ENCODE results near the gene FHL5. TPM values are rescaled to one million over a fixed set of nuclear protein-coding genes. Genes with fewer than 3 reads are reported as not detected.
"Not testable (repeated sequence)": the region's sequence is repeated elsewhere in the genome, so short reads cannot be mapped to it uniquely, and the experiment has no call there.

The FHL5 gene
- polyA plus RNA-seq, 1 donor, result 0.67 TPM

- Histone ChIP-seq H3K4me1 (ENCODE audit: control insufficient read depth, insufficient read depth, low read length) (no peaks in the 10 kb centered on the region), H3K9me3 (ENCODE audit: control insufficient read depth, low read depth, low read length) (no peaks in the 10 kb centered on the region), H3K36me3 (ENCODE audit: control insufficient read depth, insufficient read depth, low read length) (peaks cover 41% of the 10 kb centered on the region), H3K4me3 (ENCODE audit: low read length) (no peak overlapping the region), H3K27me3 (ENCODE audit: control insufficient read depth, insufficient read depth, low read length) (no peaks in the 10 kb centered on the region), H3K27ac (ENCODE audit: low read length) (no peak overlapping the region)
- no CpG with 5 or more reads among the region's 3 CpGs for WGBS (ENCODE audit: insufficient coverage, low lambda C conversion rate)
- DNase-seq, result no peak
These were observed 17.0 kb upstream of the FHL5 start for GRCh38 chr6:96545882-96546281.

- 100% methylated on average over 1 of the region's 4 CpGs for WGBS (ENCODE audit: insufficient coverage, low lambda C conversion rate)
- DNase-seq, result no peak
- Histone ChIP-seq H3K27me3 (ENCODE audit: control insufficient read depth, insufficient read depth, low read length) (no peaks in the 10 kb centered on the region), H3K36me3 (ENCODE audit: control insufficient read depth, insufficient read depth, low read length) (peaks cover 52% of the 10 kb centered on the region), H3K27ac (ENCODE audit: low read length) (no peak overlapping the region), H3K4me1 (ENCODE audit: control insufficient read depth, insufficient read depth, low read length) (no peaks in the 10 kb centered on the region), H3K4me3 (ENCODE audit: low read length) (no peak overlapping the region), H3K9me3 (ENCODE audit: control insufficient read depth, low read depth, low read length) (no peaks in the 10 kb centered on the region)
These were observed 15.3 kb upstream of the FHL5 start for GRCh38 chr6:96547654-96548053.

- Histone ChIP-seq H3K4me3 (ENCODE audit: low read length) (no peak overlapping the region), H3K4me1 (ENCODE audit: control insufficient read depth, insufficient read depth, low read length) (no peaks in the 10 kb centered on the region), H3K36me3 (ENCODE audit: control insufficient read depth, insufficient read depth, low read length) (peaks cover 40% of the 10 kb centered on the region), H3K27me3 (ENCODE audit: control insufficient read depth, insufficient read depth, low read length) (no peaks in the 10 kb centered on the region), H3K27ac (ENCODE audit: low read length) (no peak overlapping the region), H3K9me3 (ENCODE audit: control insufficient read depth, low read depth, low read length) (no peaks in the 10 kb centered on the region)
- DNase-seq, result no peak
- WGBS (ENCODE audit: insufficient coverage, low lambda C conversion rate), result 100% methylated on average over 3 of the region's 4 CpGs
These were observed 8.4 kb upstream of the FHL5 start for GRCh38 chr6:96554558-96554957.

GRCh38 chr6:96559740-96560139, 3.2 kb upstream of the FHL5 start:
- H3K4me3 ChIP-seq (ENCODE audit: low read length); H3K27ac ChIP-seq (ENCODE audit: low read length): not testable (repeated sequence)
- WGBS (ENCODE audit: insufficient coverage, low lambda C conversion rate), result no CpG with 5 or more reads among the region's 2 CpGs

GRCh38 chr6:96563853-96564252, 925 bp downstream of the FHL5 start:
- no peaks in the 10 kb centered on the region for H3K9me3 ChIP-seq (ENCODE audit: control insufficient read depth, low read depth, low read length)
- no peak overlapping the region for H3K4me3 ChIP-seq (ENCODE audit: low read length)
- no peak overlapping the region for H3K27ac ChIP-seq (ENCODE audit: low read length)
- no peak for DNase-seq
- H3K36me3 ChIP-seq (ENCODE audit: control insufficient read depth, insufficient read depth, low read length), result no peaks in the 10 kb centered on the region
- no peaks in the 10 kb centered on the region for H3K4me1 ChIP-seq (ENCODE audit: control insufficient read depth, insufficient read depth, low read length)
- no peaks in the 10 kb centered on the region for H3K27me3 ChIP-seq (ENCODE audit: control insufficient read depth, insufficient read depth, low read length)

More at GRCh38 chr6:96559740-96560139, 3.2 kb upstream of the FHL5 start:
- H3K9me3 ChIP-seq (ENCODE audit: control insufficient read depth, low read depth, low read length); H3K27me3 ChIP-seq (ENCODE audit: control insufficient read depth, insufficient read depth, low read length); H3K36me3 ChIP-seq (ENCODE audit: control insufficient read depth, insufficient read depth, low read length); DNase-seq; H3K4me1 ChIP-seq (ENCODE audit: control insufficient read depth, insufficient read depth, low read length): not testable (repeated sequence)

- WGBS (ENCODE audit: insufficient coverage, low lambda C conversion rate), result 83% methylated on average over 2 of the region's 2 CpGs
These were observed 7.1 kb downstream of the FHL5 start for GRCh38 chr6:96570053-96570452.

GRCh38 chr6:96571551-96571950, 8.6 kb downstream of the FHL5 start:
- H3K4me1 ChIP-seq (ENCODE audit: control insufficient read depth, insufficient read depth, low read length), result no peaks in the 10 kb centered on the region
- H3K27me3 ChIP-seq (ENCODE audit: control insufficient read depth, insufficient read depth, low read length), result no peaks in the 10 kb centered on the region
- no peaks in the 10 kb centered on the region for H3K36me3 ChIP-seq (ENCODE audit: control insufficient read depth, insufficient read depth, low read length)
- H3K9me3 ChIP-seq (ENCODE audit: control insufficient read depth, low read depth, low read length), result peaks cover 13% of the 10 kb centered on the region
- H3K27ac ChIP-seq (ENCODE audit: low read length), result no peak overlapping the region
- H3K4me3 ChIP-seq (ENCODE audit: low read length), result no peak overlapping the region
- DNase-seq, result no peak

More at GRCh38 chr6:96570053-96570452, 7.1 kb downstream of the FHL5 start:
- peaks cover 13% of the 10 kb centered on the region for H3K9me3 ChIP-seq (ENCODE audit: control insufficient read depth, low read depth, low read length)
- no peaks in the 10 kb centered on the region for H3K4me1 ChIP-seq (ENCODE audit: control insufficient read depth, insufficient read depth, low read length)
- no peaks in the 10 kb centered on the region for H3K27me3 ChIP-seq (ENCODE audit: control insufficient read depth, insufficient read depth, low read length)
- H3K27ac ChIP-seq (ENCODE audit: low read length), result no peak overlapping the region
- no peak for DNase-seq
- H3K4me3 ChIP-seq (ENCODE audit: low read length), result no peak overlapping the region
- no peaks in the 10 kb centered on the region for H3K36me3 ChIP-seq (ENCODE audit: control insufficient read depth, insufficient read depth, low read length)

GRCh38 chr6:96575359-96575758, 12.4 kb downstream of the FHL5 start:
- Histone ChIP-seq H3K36me3 (ENCODE audit: control insufficient read depth, insufficient read depth, low read length) (no peaks in the 10 kb centered on the region), H3K4me1 (ENCODE audit: control insufficient read depth, insufficient read depth, low read length) (no peaks in the 10 kb centered on the region), H3K4me3 (ENCODE audit: low read length) (no peak overlapping the region), H3K9me3 (ENCODE audit: control insufficient read depth, low read depth, low read length) (peaks cover 7% of the 10 kb centered on the region), H3K27ac (ENCODE audit: low read length) (no peak overlapping the region), H3K27me3 (ENCODE audit: control insufficient read depth, insufficient read depth, low read length) (no peaks in the 10 kb centered on the region)
- no CpG with 5 or more reads among the region's 3 CpGs for WGBS (ENCODE audit: insufficient coverage, low lambda C conversion rate)
- no peak for DNase-seq

- no peaks in the 10 kb centered on the region for H3K27me3 ChIP-seq (ENCODE audit: control insufficient read depth, insufficient read depth, low read length)
- peaks cover 2% of the 10 kb centered on the region for H3K9me3 ChIP-seq (ENCODE audit: control insufficient read depth, low read depth, low read length)
- WGBS (ENCODE audit: insufficient coverage, low lambda C conversion rate), result no CpG with 5 or more reads among the region's 4 CpGs
- H3K36me3 ChIP-seq (ENCODE audit: control insufficient read depth, insufficient read depth, low read length), result no peaks in the 10 kb centered on the region
- DNase-seq, result no peak
- H3K27ac ChIP-seq (ENCODE audit: low read length), result no peak overlapping the region
- no peaks in the 10 kb centered on the region for H3K4me1 ChIP-seq (ENCODE audit: control insufficient read depth, insufficient read depth, low read length)
- no peak overlapping the region for H3K4me3 ChIP-seq (ENCODE audit: low read length)
These were observed 13.3 kb downstream of the FHL5 start for GRCh38 chr6:96576221-96576620.

GRCh38 chr6:96582021-96582420, 19.1 kb downstream of the FHL5 start:
- no peaks in the 10 kb centered on the region for H3K9me3 ChIP-seq (ENCODE audit: control insufficient read depth, low read depth, low read length)
- no peaks in the 10 kb centered on the region for H3K27me3 ChIP-seq (ENCODE audit: control insufficient read depth, insufficient read depth, low read length)
- H3K36me3 ChIP-seq (ENCODE audit: control insufficient read depth, insufficient read depth, low read length), result no peaks in the 10 kb centered on the region
- no peak overlapping the region for H3K4me3 ChIP-seq (ENCODE audit: low read length)
- no peak overlapping the region for H3K27ac ChIP-seq (ENCODE audit: low read length)
- H3K4me1 ChIP-seq (ENCODE audit: control insufficient read depth, insufficient read depth, low read length), result no peaks in the 10 kb centered on the region
- 86% methylated on average over 1 of the region's 2 CpGs for WGBS (ENCODE audit: insufficient coverage, low lambda C conversion rate)
- no peak for DNase-seq

- no peak overlapping the region for H3K27ac ChIP-seq (ENCODE audit: low read length)
- no peaks in the 10 kb centered on the region for H3K9me3 ChIP-seq (ENCODE audit: control insufficient read depth, low read depth, low read length)
- H3K27me3 ChIP-seq (ENCODE audit: control insufficient read depth, insufficient read depth, low read length), result no peaks in the 10 kb centered on the region
- H3K36me3 ChIP-seq (ENCODE audit: control insufficient read depth, insufficient read depth, low read length), result no peaks in the 10 kb centered on the region
- no CpG with 5 or more reads among the region's 1 CpG for WGBS (ENCODE audit: insufficient coverage, low lambda C conversion rate)
- DNase-seq, result no peak
- no peak overlapping the region for H3K4me3 ChIP-seq (ENCODE audit: low read length)
- H3K4me1 ChIP-seq (ENCODE audit: control insufficient read depth, insufficient read depth, low read length), result no peaks in the 10 kb centered on the region
These were observed 19.5 kb downstream of the FHL5 start for GRCh38 chr6:96582436-96582835.
